Thymus (tissue), 11 donors: ENCODE results near the gene RAP1B. TPM values are rescaled to one million over a fixed set of nuclear protein-coding genes. Genes with fewer than 3 reads are reported as not detected.
A peak's percentile ranks its signal among the peaks of the same experiment; 100 is the strongest.

Experiments
- DNase-seq, 9 donors: peaks; one replicate each; pipeline ENCODE4 v3.0.0-alpha.2; 2013; ENCODE audit warnings: low spot score in 9 of 9, low read depth in 6 of 9, missing footprints in 1 of 9
- H3K27ac ChIP-seq, 2 donors: one replicate each; pipeline ENCODE4 v1.5.1; 2013; ENCODE audit warnings: control low read depth in 1 of 2, low read depth in 1 of 2, low read length in 1 of 2, mild to moderate bottlenecking in 1 of 2, moderate library complexity in 1 of 2
- H3K27me3 ChIP-seq, 2 donors: one replicate each; pipeline ENCODE4 v1.5.1; 2013; ENCODE audit warnings: low read length in 1 of 2; ENCODE audit not compliant: control insufficient read depth in 2 of 2, insufficient read depth in 1 of 2
- H3K36me3 ChIP-seq, 2 donors: one replicate each; pipeline ENCODE4 v1.5.1; 2013; ENCODE audit warnings: low read length in 1 of 2, mild to moderate bottlenecking in 1 of 2, moderate library complexity in 1 of 2; ENCODE audit not compliant: control insufficient read depth in 2 of 2, insufficient read depth in 2 of 2
- H3K4me1 ChIP-seq, 2 donors: one replicate each; pipeline ENCODE4 v1.5.1; 2013; ENCODE audit warnings: low read length in 2 of 2; ENCODE audit not compliant: control insufficient read depth in 2 of 2, insufficient read depth in 2 of 2
- H3K4me3 ChIP-seq, 2 donors: one replicate each; pipeline ENCODE4 v1.5.1; 2013; ENCODE audit warnings: low read length in 2 of 2, control low read depth in 1 of 2, mild to moderate bottlenecking in 1 of 2
- H3K9me3 ChIP-seq, 2 donors: one replicate each; pipeline ENCODE4 v1.5.1; 2013; ENCODE audit warnings: low read length in 1 of 2, mild to moderate bottlenecking in 1 of 2; ENCODE audit not compliant: control insufficient read depth in 2 of 2, insufficient read depth in 1 of 2
- WGBS: extraction: QIAGEN DNeasy Blood & Tissue Kit; methylation state at CpG from one replicate; pipeline ENCODE4 v1.1.7; 2013; 5-methylcytosine and 5-hydroxymethylcytosine counted together
- polyA plus RNA-seq: library from polyadenylated mRNA; stranded (reverse); fragments of 200-250 nt; gene quantifications from one replicate; pipeline ENCODE4 v1.2.3, GENCODE V29; 2013
- total RNA-seq: library from RNA; stranded (reverse); fragments of 120-200 nt; gene quantifications from one replicate; pipeline ENCODE4 v1.2.4, GENCODE V29; 2013
- donor health status: healthy.

RAP1B gene
- total and polyA plus RNA-seq, 2 donors, result 172 to 230 TPM

- H3K27me3 ChIP-seq, result no peaks in the 10 kb centered on the region
- H3K4me3 ChIP-seq, result no peak overlapping the region
- 93% methylated on average over 6 of the region's 6 CpGs for WGBS
- no peaks in the 10 kb centered on the region for H3K36me3 ChIP-seq
- no peak overlapping the region for H3K27ac ChIP-seq
- H3K9me3 ChIP-seq, result no peaks in the 10 kb centered on the region
- H3K4me1 ChIP-seq, result peaks cover 6 to 18% of the 10 kb centered on the region in 2 donors
- DNase-seq, result no peak
These were observed 31.9 kb upstream of the RAP1B start for GRCh38 chr12:68578765-68579164.

- 81% methylated on average over 5 of the region's 5 CpGs for WGBS
- Histone ChIP-seq H3K9me3 (no peaks in the 10 kb centered on the region), H3K27me3 (no peaks in the 10 kb centered on the region), H3K4me3 (no peak overlapping the region), H3K4me1 (peaks cover 6 to 18% of the 10 kb centered on the region in 2 donors), H3K27ac (no peak overlapping the region), H3K36me3 (no peaks in the 10 kb centered on the region)
- DNase-seq, result peak in 1 of 9 donors; percentile 38
These were observed 31.4 kb upstream of the RAP1B start for GRCh38 chr12:68579254-68579653.

GRCh38 chr12:68580911-68581310, 29.8 kb upstream of the RAP1B start:
- no peak for DNase-seq
- no peak overlapping the region for H3K27ac ChIP-seq
- H3K36me3 ChIP-seq, result no peaks in the 10 kb centered on the region
- peaks cover 6 to 18% of the 10 kb centered on the region in 2 donors for H3K4me1 ChIP-seq
- H3K27me3 ChIP-seq, result no peaks in the 10 kb centered on the region
- WGBS, result 97% methylated on average over 1 of the region's 1 CpG
- H3K4me3 ChIP-seq, result no peak overlapping the region
- no peaks in the 10 kb centered on the region for H3K9me3 ChIP-seq

GRCh38 chr12:68581926-68582325, 28.8 kb upstream of the RAP1B start:
- no peak for DNase-seq
- H3K27ac ChIP-seq, result no peak overlapping the region
- 98% methylated on average over 4 of the region's 4 CpGs for WGBS

GRCh38 chr12:68585966-68586365, 24.7 kb upstream of the RAP1B start:
- peaks cover 13 to 21% of the 10 kb centered on the region in 2 donors for H3K4me1 ChIP-seq
- peaks cover 5 to 22% of the 10 kb centered on the region in 2 donors for H3K9me3 ChIP-seq
- no peaks in the 10 kb centered on the region for H3K27me3 ChIP-seq
- WGBS, result 98% methylated on average over 5 of the region's 5 CpGs
- no peak overlapping the region for H3K27ac ChIP-seq
- no peak overlapping the region for H3K4me3 ChIP-seq
- peaks cover 0 to 4% of the 10 kb centered on the region in 2 donors for H3K36me3 ChIP-seq
- DNase-seq, result no peak

More at GRCh38 chr12:68581926-68582325, 28.8 kb upstream of the RAP1B start:
- H3K4me3 ChIP-seq, result no peak overlapping the region
- H3K4me1 ChIP-seq, result peaks cover 6 to 20% of the 10 kb centered on the region in 2 donors
- H3K36me3 ChIP-seq, result no peaks in the 10 kb centered on the region
- no peaks in the 10 kb centered on the region for H3K9me3 ChIP-seq
- no peaks in the 10 kb centered on the region for H3K27me3 ChIP-seq

- H3K36me3 ChIP-seq, result peaks cover 0 to 4% of the 10 kb centered on the region in 2 donors
- peaks cover 5 to 22% of the 10 kb centered on the region in 2 donors for H3K9me3 ChIP-seq
- DNase-seq, result peak in 3 of 9 donors; percentile 33 to 75 (median 37)
- H3K4me3 ChIP-seq, result no peak overlapping the region
- whole genome bisulfite sequencing, result 56% methylated on average over 3 of the region's 3 CpGs
- H3K27me3 ChIP-seq, result no peaks in the 10 kb centered on the region
- H3K27ac ChIP-seq, result peak overlapping the region; percentile 58 to 74
- H3K4me1 ChIP-seq, result peaks cover 24 to 33% of the 10 kb centered on the region in 2 donors
These were observed 23.2 kb upstream of the RAP1B start for GRCh38 chr12:68587448-68587873.

GRCh38 chr12:68589194-68589593, 21.5 kb upstream of the RAP1B start:
- Histone ChIP-seq H3K27ac (no peak overlapping the region), H3K9me3 (peaks cover 5 to 27% of the 10 kb centered on the region in 2 donors), H3K4me3 (no peak overlapping the region), H3K4me1 (peaks cover 25 to 40% of the 10 kb centered on the region in 2 donors), H3K27me3 (no peaks in the 10 kb centered on the region), H3K36me3 (peaks cover 0 to 4% of the 10 kb centered on the region in 2 donors)
- no peak for DNase-seq
- 94% methylated on average over 3 of the region's 3 CpGs for WGBS

GRCh38 chr12:68591734-68592418, 18.8 kb upstream of the RAP1B start:
- 3% methylated on average over 6 of the region's 6 CpGs for whole genome bisulfite sequencing
- H3K4me3 ChIP-seq, result peak overlapping the region; percentile 16 to 35
- H3K4me1 ChIP-seq, result peaks cover 32 to 56% of the 10 kb centered on the region in 2 donors

GRCh38 chr12:68595241-68595640, 15.5 kb upstream of the RAP1B start:
- Histone ChIP-seq H3K36me3 (no peaks in the 10 kb centered on the region), H3K4me1 (peaks cover 26 to 58% of the 10 kb centered on the region in 2 donors), H3K27ac (no peak overlapping the region), H3K27me3 (no peaks in the 10 kb centered on the region), H3K9me3 (peaks cover 0 to 9% of the 10 kb centered on the region in 2 donors), H3K4me3 (no peak overlapping the region)
- no peak for DNase-seq
- 97% methylated on average over 4 of the region's 4 CpGs for WGBS

More at GRCh38 chr12:68591734-68592418, 18.8 kb upstream of the RAP1B start:
- H3K27me3 ChIP-seq, result no peaks in the 10 kb centered on the region
- H3K27ac ChIP-seq, result peak overlapping the region; percentile 94 to 95
- peak; percentile 60 to 96 (median 86) for DNase-seq
- H3K9me3 ChIP-seq, result peaks cover 5 to 27% of the 10 kb centered on the region in 2 donors
- H3K36me3 ChIP-seq, result peaks cover 0 to 4% of the 10 kb centered on the region in 2 donors
